ENCODE data around the gene RAP1A.

DNA sequence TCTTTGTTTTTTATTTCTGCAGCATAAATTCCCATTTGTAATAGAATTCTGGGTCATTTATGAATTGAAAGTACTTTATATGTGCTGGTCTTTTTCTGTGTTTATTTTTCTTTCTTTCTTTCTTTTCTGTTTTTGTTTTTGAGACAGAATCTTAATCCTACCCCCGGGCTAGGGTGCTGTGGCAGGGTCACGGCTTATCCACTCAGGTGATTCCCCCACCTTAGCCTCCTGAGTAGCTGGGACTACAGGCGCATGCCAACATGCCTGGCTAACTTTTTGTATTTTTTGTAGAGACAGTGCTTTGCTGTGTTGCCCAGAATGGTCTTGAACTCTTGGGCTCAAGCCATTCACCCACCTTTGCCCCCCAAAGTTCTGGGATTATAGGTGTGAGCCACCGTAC lies 18.7 kb downstream of the RAP1A start:
- TF ChIP-seq CTCF (IDR thresholded peaks at IDR 0.05) = no peak
- no peak for TF ChIP-seq EP300 (IDR thresholded peaks at IDR 0.05)
- TF ChIP-seq POLR2A (IDR thresholded peaks at IDR 0.05; ENCODE audit: low read depth) = no peak

All from esophagus muscularis mucosa (tissue), 4 donors.